ENCODE data around the gene BRPF1. TPM values are rescaled to one million over a fixed set of nuclear protein-coding genes. Genes with fewer than 3 reads are reported as not detected.

The BRPF1 gene
- total and polyA plus RNA-seq, 2 experiments from 2014 or later, result 10.4 to 18.3 TPM

- Histone ChIP-seq H3K4me2 (ENCODE audit: unreplicated experiment) (no peak overlapping the region), H3K9ac (no peak overlapping the region), H3K9me2 (ENCODE audit: insufficient read depth) (no peaks in the 10 kb centered on the region), H3K9me3 (ENCODE audit: low read depth) (no peaks in the 10 kb centered on the region), H2AFZ (no peak overlapping the region), H3K36me3 (ENCODE audit: low read depth) (peaks cover 34% of the 10 kb centered on the region; the same call in 1 of the 2 replicates), H3K4me1 (ENCODE audit: insufficient read depth) (peaks cover 16% of the 10 kb centered on the region; the same call in 1 of the 2 replicates), H3F3A (ENCODE audit: insufficient read depth) (peaks cover 24% of the 10 kb centered on the region), H3K79me2 (ENCODE audit: insufficient read depth) (peaks cover 23% of the 10 kb centered on the region), H3K4me3 (no peak overlapping the region), H3K27me3 (replicated peaks; ENCODE audit: insufficient read depth) (no peaks in the 10 kb centered on the region), H4K20me1 (ENCODE audit: insufficient read depth) (no peaks in the 10 kb centered on the region), H3K27ac (no peak overlapping the region)
- TF ChIP-seq EZH2phosphoT487 (IDR thresholded peaks at IDR 0.05; ENCODE audit: insufficient read depth, low read depth), result no peak
- TF ChIP-seq EZH2 (IDR thresholded peaks at IDR 0.05; ENCODE audit: insufficient read depth, poor library complexity, severe bottlenecking), result no peak
- 94 to 100% methylated on average over 2 of the region's 2 CpGs for WGBS, 2 experiments (ENCODE audit: low coverage in 1 of 2, low lambda C conversion rate in 2 of 2, missing lambda C conversion rate in 2 of 2)
- no peak for DNase-seq
- in situ Hi-C loops (cut with MboI), result no loop called here
Observed at GRCh38 chr3:9748031-9748430, 16.5 kb downstream of the BRPF1 start.

- peaks cover 23% of the 10 kb centered on the region for H3K79me2 ChIP-seq (ENCODE audit: insufficient read depth)
- peaks cover 16% of the 10 kb centered on the region; the same call in 1 of the 2 replicates for H3K4me1 ChIP-seq (ENCODE audit: insufficient read depth)
- H3K9ac ChIP-seq, result peak overlapping the region; percentile 85
- TF ChIP-seq EZH2 (IDR thresholded peaks at IDR 0.05; ENCODE audit: insufficient read depth, poor library complexity, severe bottlenecking), result no peak
- H2AFZ ChIP-seq, result peak overlapping the region; percentile 87
- no peaks in the 10 kb centered on the region for H3K9me2 ChIP-seq (ENCODE audit: insufficient read depth)
- H3K4me2 ChIP-seq (ENCODE audit: unreplicated experiment), result peak overlapping the region; percentile 95
- H3K36me3 ChIP-seq (ENCODE audit: low read depth), result peaks cover 22% of the 10 kb centered on the region; the same call in 1 of the 2 replicates
- peak overlapping the region; percentile 90 for H3K27ac ChIP-seq
- H3F3A ChIP-seq (ENCODE audit: insufficient read depth), result peaks cover 24% of the 10 kb centered on the region
- no peaks in the 10 kb centered on the region for H3K9me3 ChIP-seq (ENCODE audit: low read depth)
- in situ Hi-C loops (cut with MboI), result no loop called here
- no peaks in the 10 kb centered on the region for H4K20me1 ChIP-seq (ENCODE audit: insufficient read depth)
- WGBS, 2 experiments (ENCODE audit: low coverage in 1 of 2, low lambda C conversion rate in 2 of 2, missing lambda C conversion rate in 2 of 2), result 5 to 6% methylated on average over 19 of the region's 19 CpGs
- DNase-seq, result no peak
- no peaks in the 10 kb centered on the region for H3K27me3 ChIP-seq (replicated peaks; ENCODE audit: insufficient read depth)
- peak overlapping the region; percentile 100 for H3K4me3 ChIP-seq
Observed at GRCh38 chr3:9749296-9749644, 17.7 kb downstream of the BRPF1 start.

GRCh38 chr3:9749645-9750555 lies 18.4 kb downstream of the BRPF1 start, which contains the start of gene OGG1:
OGG1 (plus strand) TSS chr3:9749952; CDS start chr3:9750287, 335 bp downstream.
- peaks cover 19% of the 10 kb centered on the region; the same call in 1 of the 2 replicates for H3K4me1 ChIP-seq (ENCODE audit: insufficient read depth)
- in situ Hi-C loops (cut with MboI), result no loop called here
- H3K27me3 ChIP-seq (replicated peaks; ENCODE audit: insufficient read depth), result no peaks in the 10 kb centered on the region
- H3K79me2 ChIP-seq (ENCODE audit: insufficient read depth), result peaks cover 23% of the 10 kb centered on the region
- peak within 1 kb of the TSS; percentile 87 for H2AFZ ChIP-seq
- TF ChIP-seq EZH2 (IDR thresholded peaks at IDR 0.05; ENCODE audit: insufficient read depth, poor library complexity, severe bottlenecking), result no peak
- no peak for TF ChIP-seq EZH2phosphoT487 (IDR thresholded peaks at IDR 0.05; ENCODE audit: insufficient read depth, low read depth)
- peaks cover 24% of the 10 kb centered on the region for H3F3A ChIP-seq (ENCODE audit: insufficient read depth)
- H3K27ac ChIP-seq, result peak within 1 kb of the TSS; percentile 90
- H4K20me1 ChIP-seq (ENCODE audit: insufficient read depth), result no peaks in the 10 kb centered on the region
- no peaks in the 10 kb centered on the region for H3K9me3 ChIP-seq (ENCODE audit: low read depth)
- H3K9me2 ChIP-seq (ENCODE audit: insufficient read depth), result no peaks in the 10 kb centered on the region
- H3K4me3 ChIP-seq, result peak within 1 kb of the TSS; percentile 100
- peak within 1 kb of the TSS; percentile 85 for H3K9ac ChIP-seq
- DNase-seq, result peak; percentile 99
- peaks cover 20% of the 10 kb centered on the region; the same call in 1 of the 2 replicates for H3K36me3 ChIP-seq (ENCODE audit: low read depth)
- peak within 1 kb of the TSS; percentile 95 for H3K4me2 ChIP-seq (ENCODE audit: unreplicated experiment)
- 1% methylated on average over 51 to 60 of the region's 60 CpGs for WGBS, 2 experiments (ENCODE audit: low coverage in 1 of 2, low lambda C conversion rate in 2 of 2, missing lambda C conversion rate in 2 of 2)

GRCh38 chr3:9750556-9751411 lies 19.2 kb downstream of the BRPF1 start:
- Histone ChIP-seq H3K4me3 (peak overlapping the region; percentile 100), H3K27ac (peak overlapping the region; percentile 90; the same call in 1 of the 2 replicates), H3K36me3 (ENCODE audit: low read depth) (peaks cover 22% of the 10 kb centered on the region; the same call in 1 of the 2 replicates), H3K79me2 (ENCODE audit: insufficient read depth) (peaks cover 23% of the 10 kb centered on the region), H4K20me1 (ENCODE audit: insufficient read depth) (no peaks in the 10 kb centered on the region), H3F3A (ENCODE audit: insufficient read depth) (peaks cover 23% of the 10 kb centered on the region), H3K4me1 (ENCODE audit: insufficient read depth) (peaks cover 22% of the 10 kb centered on the region; the same call in 1 of the 2 replicates), H3K9me2 (ENCODE audit: insufficient read depth) (no peaks in the 10 kb centered on the region), H3K9me3 (ENCODE audit: low read depth) (no peaks in the 10 kb centered on the region), H3K4me2 (ENCODE audit: unreplicated experiment) (peak overlapping the region; percentile 95), H2AFZ (peak overlapping the region; percentile 87), H3K9ac (peak overlapping the region; percentile 85), H3K27me3 (replicated peaks; ENCODE audit: insufficient read depth) (no peaks in the 10 kb centered on the region)
- no peak for TF ChIP-seq EZH2phosphoT487 (IDR thresholded peaks at IDR 0.05; ENCODE audit: insufficient read depth, low read depth)
- TF ChIP-seq EZH2 (IDR thresholded peaks at IDR 0.05; ENCODE audit: insufficient read depth, poor library complexity, severe bottlenecking), result no peak
- WGBS, 2 experiments (ENCODE audit: low coverage in 1 of 2, low lambda C conversion rate in 2 of 2, missing lambda C conversion rate in 2 of 2), result 27 to 28% methylated on average over 17 of the region's 17 CpGs
- DNase-seq, result peak; percentile 64
- in situ Hi-C loops (cut with MboI), result no loop called here

Measured in GM23248 (cell line).